ENCODE data around the gene GABARAPL2.

DNA sequence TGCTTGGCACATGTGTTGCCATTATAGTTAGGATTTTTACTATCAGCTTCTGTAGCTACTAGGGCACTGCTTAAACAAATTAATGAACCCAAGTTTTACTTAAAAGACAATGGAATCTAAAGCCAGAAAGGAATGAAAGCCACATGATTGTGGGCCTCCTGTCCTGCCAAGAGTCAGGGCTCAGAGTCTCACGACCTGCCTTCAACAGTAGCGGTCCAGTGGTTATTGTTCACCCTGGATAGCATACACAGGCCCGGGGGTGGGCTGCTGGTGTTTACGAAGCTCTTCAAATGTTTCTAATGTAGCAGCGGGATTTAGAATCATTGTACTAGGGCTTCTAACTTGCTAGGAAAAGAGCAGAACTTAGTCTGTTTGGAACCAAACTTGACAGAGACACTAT, 7.8 kb downstream of the GABARAPL2 start:
- TF ChIP-seq, protein P1, sequence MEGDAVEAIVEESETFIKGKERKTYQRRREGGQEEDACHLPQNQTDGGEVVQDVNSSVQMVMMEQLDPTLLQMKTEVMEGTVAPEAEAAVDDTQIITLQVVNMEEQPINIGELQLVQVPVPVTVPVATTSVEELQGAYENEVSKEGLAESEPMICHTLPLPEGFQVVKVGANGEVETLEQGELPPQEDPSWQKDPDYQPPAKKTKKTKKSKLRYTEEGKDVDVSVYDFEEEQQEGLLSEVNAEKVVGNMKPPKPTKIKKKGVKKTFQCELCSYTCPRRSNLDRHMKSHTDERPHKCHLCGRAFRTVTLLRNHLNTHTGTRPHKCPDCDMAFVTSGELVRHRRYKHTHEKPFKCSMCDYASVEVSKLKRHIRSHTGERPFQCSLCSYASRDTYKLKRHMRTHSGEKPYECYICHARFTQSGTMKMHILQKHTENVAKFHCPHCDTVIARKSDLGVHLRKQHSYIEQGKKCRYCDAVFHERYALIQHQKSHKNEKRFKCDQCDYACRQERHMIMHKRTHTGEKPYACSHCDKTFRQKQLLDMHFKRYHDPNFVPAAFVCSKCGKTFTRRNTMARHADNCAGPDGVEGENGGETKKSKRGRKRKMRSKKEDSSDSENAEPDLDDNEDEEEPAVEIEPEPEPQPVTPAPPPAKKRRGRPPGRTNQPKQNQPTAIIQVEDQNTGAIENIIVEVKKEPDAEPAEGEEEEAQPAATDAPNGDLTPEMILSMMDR (IDR thresholded peaks at IDR 0.05): no peak
- TF ChIP-seq SIN3A (IDR thresholded peaks at IDR 0.05; ENCODE audit: borderline replicate concordance, insufficient read depth, low read depth, low read length) (no peak), POLR2AphosphoS5 (IDR thresholded peaks at IDR 0.05; ENCODE audit: low read depth, low read length) (no peak)

Measured in Panc1 (cell line).